Measurements from ENCODE around the gene FAM117A.

GRCh38 chr17:49748791-49749190 is 15.1 kb downstream of the FAM117A start:
- TF ChIP-seq CTCF (conservative IDR thresholded peaks at IDR 0.05 in 1 of 2, IDR thresholded peaks at IDR 0.05 in 1 of 2; ENCODE audit: extremely low read depth in 1 of 2, insufficient read depth in 1 of 2, low read depth in 1 of 2, low read length in 2 of 2) (no peak), EZH2 (IDR thresholded peaks at IDR 0.05; ENCODE audit: borderline replicate concordance, low read length) (no peak)
